MG63 (cell line): ENCODE data around the gene PTCD1. TPM values are rescaled to one million over a fixed set of nuclear protein-coding genes. Genes with fewer than 3 reads are reported as not detected.
"Not testable (repeated sequence)": the region's sequence is repeated elsewhere in the genome, so short reads cannot be mapped to it uniquely, and the experiment has no call there.

Experiments
- DNase-seq: peaks from one replicate; pipeline ENCODE4 v3.0.0-alpha.2; 2020
- H3K27me3 ChIP-seq: fragments of 250-450 bp; sonication (Bioruptor Pico); 2 replicates; pipeline ENCODE4 v1.5.1; 2020; ENCODE audit warnings: mild to moderate bottlenecking, moderate library complexity
- H3K36me3 ChIP-seq: fragments of 250-450 bp; sonication (Bioruptor Pico); 2 replicates; pipeline ENCODE4 v1.5.1; 2020; ENCODE audit warnings: mild to moderate bottlenecking, moderate library complexity
- H3K4me3 ChIP-seq: fragments of 250-450 bp; sonication (Bioruptor Pico); 2 replicates; pipeline ENCODE4 v1.5.1; 2020; ENCODE audit warnings: mild to moderate bottlenecking, moderate library complexity
- H3K9me3 ChIP-seq: fragments of 250-450 bp; sonication (Bioruptor Pico); 2 replicates; pipeline ENCODE4 v1.5.1; 2020; ENCODE audit warnings: mild to moderate bottlenecking, moderate library complexity
- total RNA-seq: library from RNA; depleted of rRNA; stranded (reverse); fragments of >200 nt; shearing (Covaris generic); gene quantifications from 2 replicates; pipeline ENCODE4 v1.2.3, GENCODE V29; 2014; ENCODE audit warnings: low replicate concordance

Gene PTCD1
- total RNA-seq, 1 experiment from 2014 or later, result 7.3 TPM

DNA sequence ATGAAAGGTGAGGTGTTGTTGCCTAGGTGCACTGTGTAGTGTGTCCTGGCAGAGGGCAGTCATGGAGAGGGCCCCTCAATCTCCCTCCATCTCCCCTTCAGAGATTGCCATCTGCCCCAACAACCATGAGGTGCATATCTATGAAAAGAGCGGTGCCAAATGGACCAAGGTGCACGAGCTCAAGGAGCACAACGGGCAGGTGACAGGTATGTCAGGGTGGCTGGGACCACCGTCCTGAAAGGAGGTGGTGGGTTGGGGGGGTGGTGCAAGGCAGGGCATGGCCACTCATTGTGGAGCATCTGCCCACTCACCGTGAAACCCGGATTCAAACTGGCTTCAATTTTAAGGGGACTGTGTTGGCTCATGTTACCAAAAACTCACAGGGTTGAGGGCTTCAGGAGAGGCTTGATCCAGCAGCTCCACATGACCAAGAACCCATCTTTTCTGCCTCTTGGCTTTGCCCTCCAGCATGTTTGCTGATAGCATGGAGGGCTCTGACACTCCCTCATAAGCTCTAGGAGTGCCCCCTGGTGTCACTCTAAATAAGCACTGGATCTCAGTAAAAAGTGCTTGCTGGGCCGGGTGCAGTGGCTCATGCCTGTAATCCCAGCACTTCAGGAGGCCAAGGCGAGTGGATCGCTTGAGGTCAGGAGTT, 51.9 kb downstream of the PTCD1 start:
- Histone ChIP-seq H3K9me3 (no peaks in the 10 kb centered on the region), H3K36me3 (no peaks in the 10 kb centered on the region; the same call in 1 of the 2 replicates), H3K27me3 (no peaks in the 10 kb centered on the region), H3K4me3 (no peak overlapping the region)
- DNase-seq, result no peak

DNA sequence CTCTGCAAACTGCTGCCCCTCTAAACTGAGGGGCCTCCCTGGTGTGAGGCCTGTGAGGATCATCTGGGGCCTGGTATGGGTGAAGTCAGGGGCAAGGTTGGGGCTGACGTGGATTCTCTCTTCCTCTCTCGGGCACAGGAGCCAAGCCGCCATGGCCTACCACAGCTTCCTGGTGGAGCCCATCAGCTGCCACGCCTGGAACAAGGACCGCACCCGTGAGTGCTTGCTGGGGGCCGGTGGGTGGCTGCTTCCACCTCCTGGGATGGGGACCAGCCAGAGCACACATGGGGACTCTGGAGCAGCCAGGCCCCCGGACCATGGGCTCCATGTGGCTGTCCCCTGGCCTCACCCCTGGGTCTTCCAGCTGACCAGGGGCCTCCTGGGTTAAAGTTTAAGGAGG, 53.0 kb downstream of the PTCD1 start:
- Histone ChIP-seq H3K9me3 (no peaks in the 10 kb centered on the region), H3K27me3 (no peaks in the 10 kb centered on the region), H3K36me3 (peaks cover 9% of the 10 kb centered on the region), H3K4me3 (no peak overlapping the region)
- DNase-seq, result no peak

DNA sequence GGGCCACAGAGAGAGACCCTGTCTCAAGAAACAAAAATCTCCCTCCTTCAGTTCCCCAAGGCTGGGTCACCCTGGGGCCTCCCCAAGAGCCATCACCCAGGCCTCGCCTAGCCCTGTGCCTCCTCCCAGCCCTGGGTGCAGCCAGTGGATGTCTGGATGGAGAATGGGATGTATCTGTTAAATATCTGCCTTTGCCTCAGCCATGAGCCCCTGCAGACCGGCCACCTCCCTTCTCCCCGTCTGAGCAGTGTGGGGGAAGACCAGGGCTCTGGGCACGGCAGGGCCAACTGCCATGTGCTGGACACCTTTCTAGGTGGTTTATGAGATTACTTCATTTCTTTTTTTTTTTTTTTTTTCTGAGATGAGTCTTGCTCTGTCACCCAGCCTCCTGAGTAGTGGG, 54.1 kb downstream of the PTCD1 start:
- Histone ChIP-seq H3K27me3 (no peaks in the 10 kb centered on the region), H3K36me3 (peaks cover 13% of the 10 kb centered on the region), H3K9me3 (no peaks in the 10 kb centered on the region), H3K4me3 (no peak overlapping the region)
- no peak for DNase-seq

DNA sequence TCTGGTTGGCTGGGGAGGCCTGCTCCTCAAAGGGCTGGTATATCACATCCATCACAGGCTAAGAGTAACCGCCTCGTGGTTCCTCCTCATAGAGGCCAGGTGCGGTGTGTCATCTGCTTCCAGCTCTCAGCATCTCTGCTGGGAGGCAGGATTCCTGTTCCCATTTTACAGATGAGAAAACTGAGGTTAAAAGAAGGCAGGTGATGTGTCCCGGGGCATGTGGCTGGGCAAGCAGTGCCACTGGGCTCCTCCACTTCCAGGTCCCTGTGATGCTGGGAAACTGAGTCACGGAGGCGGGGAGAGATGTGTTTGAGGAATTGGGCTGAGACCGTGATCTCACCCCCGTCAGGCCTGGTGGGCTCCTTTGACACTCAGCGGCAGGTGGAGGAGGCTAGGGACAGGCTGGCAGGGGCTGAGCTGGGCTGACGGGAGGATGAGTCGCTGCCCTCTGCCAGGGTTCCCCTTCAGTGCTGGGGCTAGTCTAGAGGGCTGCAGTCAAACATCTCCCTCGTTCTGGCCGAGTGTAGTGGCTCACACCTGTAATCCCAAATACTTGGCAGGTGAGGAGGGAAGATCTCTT, 54.7 kb downstream of the PTCD1 start:
- Histone ChIP-seq H3K36me3 (peaks cover 13% of the 10 kb centered on the region), H3K9me3 (no peaks in the 10 kb centered on the region), H3K27me3 (no peaks in the 10 kb centered on the region), H3K4me3 (no peak overlapping the region)
- no peak for DNase-seq

DNA sequence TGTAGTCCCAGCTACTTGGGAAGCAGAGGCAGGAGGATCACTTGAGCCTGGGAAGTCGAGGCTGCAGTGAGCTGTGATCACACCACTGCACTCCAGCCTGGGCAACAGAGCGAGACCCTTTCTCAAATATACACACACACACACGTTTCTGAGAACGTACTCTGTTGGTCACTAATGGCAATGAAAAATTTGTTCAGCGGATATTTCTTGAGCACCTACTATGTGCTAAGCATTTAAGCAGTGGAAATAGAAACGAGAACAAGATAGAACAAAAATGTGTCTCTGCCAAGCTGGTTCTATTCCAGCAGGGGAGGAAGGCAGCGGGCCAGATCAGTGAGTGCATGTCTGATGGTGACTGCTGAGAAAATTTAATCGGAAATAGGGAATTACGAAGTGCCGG, 55.4 kb downstream of the PTCD1 start:
- H3K36me3 ChIP-seq, result peaks cover 13% of the 10 kb centered on the region
- H3K9me3 ChIP-seq, result no peaks in the 10 kb centered on the region
- no peaks in the 10 kb centered on the region for H3K27me3 ChIP-seq
- DNase-seq, result no peak
- H3K4me3 ChIP-seq, result no peak overlapping the region

DNA sequence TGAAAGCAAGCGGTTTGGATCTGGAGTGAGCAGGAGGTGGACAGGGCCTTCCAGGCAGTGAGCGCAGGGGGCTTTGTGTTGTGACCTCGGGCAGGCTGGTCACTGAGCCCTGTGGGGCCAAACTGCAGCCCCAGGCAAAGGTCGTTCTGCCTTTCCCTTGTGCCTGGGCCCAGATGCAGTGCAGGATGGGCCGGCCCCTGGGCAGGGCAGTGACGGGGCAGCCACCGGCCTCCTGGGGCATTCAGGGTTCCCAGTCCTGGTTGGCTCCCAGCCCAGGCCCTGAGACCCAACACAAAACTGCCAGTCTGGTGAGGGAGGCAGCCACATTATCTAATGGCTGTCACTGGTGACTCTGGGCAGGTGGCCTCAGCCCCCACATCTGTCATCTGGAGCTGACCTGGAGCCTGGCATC, 56.9 kb downstream of the PTCD1 start:
- DNase-seq, result no peak
- H3K9me3 ChIP-seq, result no peaks in the 10 kb centered on the region
- no peak overlapping the region for H3K4me3 ChIP-seq
- H3K27me3 ChIP-seq, result no peaks in the 10 kb centered on the region
- H3K36me3 ChIP-seq, result peaks cover 13% of the 10 kb centered on the region

DNA sequence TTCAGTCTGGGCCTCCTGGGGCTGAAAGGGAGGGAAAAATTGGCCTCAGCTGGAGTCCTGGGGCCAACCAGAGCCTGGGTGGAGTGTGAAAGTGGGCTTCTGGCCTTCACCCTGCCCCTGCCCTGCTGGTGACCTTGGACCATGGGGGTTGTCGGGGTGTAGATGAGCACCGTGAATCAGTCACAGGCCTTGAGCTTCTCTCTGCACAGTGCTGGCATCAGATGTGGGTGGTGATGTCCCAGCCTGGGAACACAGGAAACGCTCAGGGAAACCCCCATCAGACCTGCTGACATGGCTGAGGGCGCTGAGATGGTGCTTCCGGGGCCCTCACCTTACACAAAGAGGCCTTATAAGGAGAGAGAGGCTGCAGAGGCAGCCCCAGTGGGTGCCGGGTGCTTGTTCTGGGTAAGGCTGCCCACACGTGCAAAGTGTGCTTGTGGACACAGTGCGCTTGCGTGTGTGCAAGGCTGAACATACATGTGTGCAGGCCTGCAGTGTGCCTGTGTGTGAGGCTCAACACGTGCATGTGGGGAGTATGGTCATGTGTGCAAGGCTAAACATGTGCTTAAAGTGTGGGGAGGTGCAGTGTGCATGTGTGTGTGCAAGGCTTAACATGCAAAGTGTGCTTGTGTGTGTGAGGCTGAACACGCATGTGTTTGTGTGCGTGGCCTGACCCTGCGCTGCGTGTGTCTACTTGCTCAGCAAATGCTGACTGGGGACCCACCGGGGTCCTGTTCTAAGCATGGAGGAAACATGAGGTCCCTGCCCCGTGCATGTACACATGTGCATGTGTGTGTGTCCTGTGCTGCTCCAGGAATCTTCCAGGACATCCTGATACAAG, 57.6 kb downstream of the PTCD1 start:
- peaks cover 13% of the 10 kb centered on the region for H3K36me3 ChIP-seq
- no peaks in the 10 kb centered on the region for H3K9me3 ChIP-seq
- no peaks in the 10 kb centered on the region for H3K27me3 ChIP-seq
- no peak for DNase-seq
- no peak overlapping the region for H3K4me3 ChIP-seq

DNA sequence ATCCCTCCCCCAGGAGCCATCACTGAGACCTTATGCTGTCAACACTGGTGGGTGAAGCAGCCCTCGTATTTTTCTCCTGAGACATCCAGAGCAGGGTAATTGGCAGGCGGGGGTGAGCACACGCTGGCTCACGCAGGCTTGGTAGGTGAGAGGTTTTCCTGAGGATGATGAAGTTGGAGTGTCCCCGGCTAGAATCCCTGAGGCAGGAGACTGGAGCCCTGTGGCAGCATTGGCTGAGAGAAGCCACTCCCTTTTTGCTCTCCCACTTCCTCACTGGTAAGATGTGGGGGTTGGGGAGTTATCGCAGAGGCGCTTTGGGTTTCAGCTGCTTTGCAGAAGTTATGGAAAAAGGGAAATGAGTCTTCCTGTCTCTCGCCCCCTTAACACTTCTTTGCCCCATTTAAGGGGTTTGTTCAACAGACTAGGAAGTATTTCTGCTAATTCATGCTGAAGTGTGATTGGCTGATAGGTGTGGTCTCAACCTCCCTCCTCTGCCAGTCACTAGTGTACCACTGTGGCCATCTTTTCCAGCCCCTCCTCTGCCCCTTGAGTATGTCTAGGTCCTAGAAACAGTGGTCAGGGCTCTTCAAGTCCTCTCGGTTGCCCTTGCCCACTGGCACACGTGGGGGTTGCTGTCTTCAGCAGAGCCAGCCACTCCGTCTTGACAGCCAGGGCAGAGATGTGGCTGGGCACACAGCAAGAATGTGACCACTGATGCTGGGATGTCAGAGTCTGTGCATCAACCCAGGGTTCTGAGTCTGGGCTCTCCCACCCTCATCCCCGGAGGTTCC, 58.4 kb downstream of the PTCD1 start:
- Histone ChIP-seq H3K9me3 (no peaks in the 10 kb centered on the region), H3K36me3 (peaks cover 13% of the 10 kb centered on the region), H3K27me3 (no peaks in the 10 kb centered on the region), H3K4me3 (no peak overlapping the region)
- no peak for DNase-seq

DNA sequence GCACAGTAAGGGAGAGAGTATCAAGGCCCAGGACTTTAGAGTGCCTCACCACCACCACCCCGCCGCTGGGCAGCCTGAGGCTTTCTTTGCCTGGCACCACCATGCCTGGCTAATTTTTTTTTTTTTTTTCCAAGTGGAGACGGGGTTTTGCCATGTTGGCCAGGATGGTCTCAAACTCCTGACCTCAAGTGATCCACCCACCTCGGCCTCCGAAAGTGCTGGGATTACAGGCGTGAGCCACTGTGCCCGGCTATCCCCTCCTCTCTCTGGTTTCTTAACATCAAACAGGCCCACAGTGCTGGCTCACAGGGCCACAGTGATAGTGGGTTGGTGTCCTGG, 58.9 kb downstream of the PTCD1 start:
- H3K36me3 ChIP-seq, result peaks cover 13% of the 10 kb centered on the region
- H3K9me3 ChIP-seq, H3K4me3 ChIP-seq: not testable (repeated sequence)

DNA sequence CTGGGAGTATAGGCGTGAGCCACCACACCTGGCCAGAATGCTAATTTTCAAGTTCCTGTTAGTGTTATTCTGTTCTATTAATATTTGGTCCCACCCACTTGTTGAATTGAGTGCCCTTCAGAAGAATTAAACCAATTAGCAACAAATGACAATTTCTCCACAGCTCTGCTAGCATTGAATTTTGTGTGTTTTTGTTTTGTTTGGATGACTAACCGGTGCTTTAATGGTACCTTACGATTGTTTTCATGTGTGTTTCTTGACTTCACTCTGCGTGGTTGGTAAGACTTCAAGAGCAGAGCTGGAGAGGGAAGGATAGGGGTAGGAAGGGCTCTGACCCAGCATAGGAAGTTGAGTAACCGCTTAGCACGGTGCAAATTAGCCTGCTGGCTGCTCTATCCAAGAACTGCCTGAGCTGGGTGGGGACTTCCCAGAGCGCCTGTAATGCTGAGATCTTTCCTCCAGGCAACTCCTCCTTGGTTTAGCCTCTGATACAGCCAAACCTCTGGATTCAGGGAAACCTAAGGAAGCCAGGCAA, 59.5 kb downstream of the PTCD1 start:
- no peaks in the 10 kb centered on the region for H3K27me3 ChIP-seq
- DNase-seq, result peak; percentile 86
- H3K4me3 ChIP-seq, result no peak overlapping the region
- no peaks in the 10 kb centered on the region for H3K9me3 ChIP-seq
- peaks cover 13% of the 10 kb centered on the region for H3K36me3 ChIP-seq

More for the DNA sequence above, 58.9 kb downstream of the PTCD1 start:
- not testable (repeated sequence) for H3K27me3 ChIP-seq, DNase-seq

DNA sequence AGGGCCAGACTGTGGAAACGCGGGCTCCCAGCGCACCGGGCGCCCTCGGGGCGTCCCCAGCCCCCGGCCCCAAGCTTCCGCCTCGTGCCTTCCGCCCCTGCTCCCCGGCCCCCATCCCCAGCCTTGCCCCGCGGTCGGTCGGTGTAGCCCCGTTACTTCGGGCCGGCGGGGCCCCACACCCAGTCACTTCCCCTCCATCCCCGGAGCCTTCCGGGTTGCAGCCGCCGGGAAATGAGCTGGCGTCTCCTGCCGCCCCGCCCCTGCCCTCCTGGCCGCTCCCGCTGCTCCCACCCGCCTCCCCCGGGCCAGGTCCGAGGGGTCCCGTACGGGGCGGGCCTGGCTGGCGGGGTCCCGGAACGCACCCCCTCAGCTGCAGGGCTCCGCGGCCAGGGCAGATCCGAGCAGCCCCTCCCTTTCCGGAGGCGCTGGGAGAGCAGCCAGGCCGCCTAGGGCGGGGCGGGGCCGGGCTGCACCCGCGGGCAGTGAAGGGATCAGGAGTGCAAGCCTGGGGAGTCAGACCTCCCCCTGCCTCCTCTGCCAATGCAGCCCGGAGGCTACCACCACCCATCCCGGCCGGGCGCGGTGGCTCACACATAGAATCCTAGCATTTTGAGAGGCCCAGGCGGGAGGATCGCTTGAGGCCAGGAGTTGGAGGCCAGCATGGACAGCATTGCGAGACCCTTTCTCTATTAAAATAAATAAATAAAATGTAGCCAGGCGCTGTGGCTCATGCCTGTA, 63.4 kb downstream of the PTCD1 start:
- Histone ChIP-seq H3K27me3 (no peaks in the 10 kb centered on the region), H3K4me3 (peak overlapping the region; percentile 70), H3K9me3 (no peaks in the 10 kb centered on the region), H3K36me3 (peaks cover 1% of the 10 kb centered on the region; the same call in 1 of the 2 replicates)
- peak; percentile 85 for DNase-seq

DNA sequence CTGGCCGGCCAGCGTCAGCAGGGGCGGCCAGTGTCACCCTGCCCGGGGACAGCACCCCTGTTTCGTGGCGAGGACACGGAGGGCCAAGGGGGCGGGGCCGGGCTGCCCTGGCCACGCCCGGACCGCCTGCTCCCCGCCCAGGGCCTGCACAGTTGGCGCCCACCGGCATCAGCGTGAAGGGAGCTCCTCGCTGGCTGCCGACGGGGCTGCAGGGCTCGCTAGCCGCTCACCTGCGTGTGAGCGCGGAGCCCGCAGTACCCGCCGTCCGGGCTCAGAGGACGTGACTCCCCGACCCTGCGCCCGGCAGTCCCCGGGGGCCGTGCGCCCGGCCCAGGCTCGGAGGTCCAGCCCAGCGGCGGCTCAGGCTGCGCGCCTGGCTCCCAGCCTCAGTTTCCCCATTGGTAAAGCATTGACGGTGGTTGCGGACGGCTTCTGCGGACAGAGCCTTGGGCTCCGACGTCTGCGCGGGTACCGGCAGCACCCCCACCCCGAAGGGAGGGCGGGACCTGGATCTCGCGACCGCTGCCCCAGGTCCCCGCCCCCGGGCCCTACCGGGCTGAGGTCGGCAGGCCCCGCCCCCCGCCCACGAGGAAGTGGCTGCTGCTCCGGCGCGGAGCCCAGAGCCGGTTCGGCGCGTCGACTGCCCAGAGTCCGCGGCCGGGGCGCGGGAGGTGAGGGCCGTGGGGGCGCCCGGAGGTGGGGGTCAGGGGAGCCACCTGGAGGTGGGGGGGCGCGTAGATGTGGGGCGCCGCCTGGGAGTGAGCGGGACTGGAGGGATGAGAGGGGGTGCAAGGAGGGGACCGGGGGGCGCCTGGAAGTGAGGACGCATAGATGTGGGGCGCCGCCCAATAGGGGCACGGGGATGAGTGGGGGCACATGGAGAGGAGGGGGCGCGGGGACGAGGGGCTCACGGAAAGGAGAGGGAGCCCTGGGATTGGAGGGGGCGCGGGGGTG, 64.2 kb downstream of the PTCD1 start, which contains the start of gene ARPC1B:
ARPC1B (plus strand) TSS at position 620 of the 954 bp plus-strand sequence. CDS start 10,985 bp downstream, outside the sequence.
- peak; percentile 75 for DNase-seq
- Histone ChIP-seq H3K4me3 (peak within 1 kb of the TSS; percentile 70), H3K9me3 (no peaks in the 10 kb centered on the region), H3K36me3 (no peaks in the 10 kb centered on the region; the same call in 1 of the 2 replicates), H3K27me3 (no peaks in the 10 kb centered on the region)

DNA sequence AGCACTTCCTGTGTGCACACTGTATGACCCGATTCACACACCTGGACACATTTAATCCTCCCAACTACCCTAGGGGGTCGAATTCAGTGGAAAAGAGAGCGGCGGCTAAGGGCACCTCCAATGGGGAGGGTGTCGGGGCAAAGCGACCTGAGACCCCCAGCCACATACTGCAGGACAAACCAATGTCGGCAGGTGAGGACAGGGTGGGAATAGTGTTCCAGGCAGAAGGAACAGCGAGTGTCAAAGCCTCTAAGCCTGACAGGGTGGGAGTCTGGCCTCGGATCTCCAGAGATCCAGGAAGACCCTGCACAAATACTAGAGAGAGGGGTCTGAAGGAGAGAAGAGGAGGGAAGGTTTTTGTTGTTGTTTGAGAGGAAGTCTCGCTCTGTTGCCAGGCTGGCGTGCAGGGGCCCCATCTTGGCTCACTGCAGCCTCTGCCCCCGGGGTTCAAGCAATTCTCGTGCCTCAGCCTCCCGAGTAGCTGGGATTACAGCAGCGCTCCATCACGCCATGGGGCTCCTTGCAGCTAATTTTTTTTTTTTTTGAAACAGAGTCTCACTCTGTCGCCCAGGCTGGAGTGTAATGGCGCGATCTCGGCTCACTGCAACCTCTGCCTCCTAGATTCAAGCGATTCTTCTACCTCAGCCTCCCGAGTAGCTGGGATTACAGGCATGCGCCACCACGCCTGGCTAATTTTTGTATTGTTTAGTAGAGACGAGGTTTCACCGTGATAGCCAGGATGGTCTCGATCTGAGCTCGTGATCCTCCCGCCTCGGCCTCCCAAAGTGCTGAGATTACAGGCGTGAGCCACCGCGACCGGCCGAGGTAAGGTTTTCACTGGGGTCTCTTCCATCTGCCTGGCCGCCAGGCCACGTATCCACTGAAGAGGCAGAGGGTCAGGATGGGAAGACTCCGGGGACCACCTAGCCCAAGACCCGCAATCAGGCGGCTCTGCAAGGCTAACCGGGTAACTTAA, 65.2 kb downstream of the PTCD1 start:
- Histone ChIP-seq H3K9me3 (no peaks in the 10 kb centered on the region), H3K27me3 (no peaks in the 10 kb centered on the region), H3K4me3 (no peak overlapping the region), H3K36me3 (no peaks in the 10 kb centered on the region; the same call in 1 of the 2 replicates)
- no peak for DNase-seq
